Measurements from ENCODE around the gene BARHL1.

BARHL1 gene

DNA sequence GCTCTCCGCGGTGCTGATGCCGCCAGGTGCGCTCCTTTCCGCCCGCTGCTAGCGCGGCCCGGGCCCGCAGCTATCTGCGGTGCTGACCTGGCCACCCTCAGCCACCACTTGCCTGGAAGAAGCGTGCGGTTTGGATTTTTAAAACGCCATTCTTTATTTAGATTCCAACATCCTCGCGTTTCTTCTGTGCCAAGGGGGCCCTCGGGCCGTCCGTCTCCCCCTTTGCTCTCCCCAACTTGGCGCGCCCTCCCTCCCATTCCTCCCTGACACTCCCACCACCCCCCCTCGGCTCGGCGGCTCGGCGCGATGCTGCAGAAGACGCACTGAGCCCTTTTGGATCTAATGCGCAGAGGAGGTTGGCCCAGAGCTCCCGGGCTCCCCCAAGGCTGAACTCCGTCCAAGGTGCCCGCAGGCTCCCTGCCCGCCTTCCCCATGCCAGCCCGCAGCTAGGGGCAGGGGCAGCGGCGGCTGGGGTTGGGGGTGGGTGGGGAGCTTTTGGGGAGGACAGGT is at the start of gene BARHL1:
TSS of gene BARHL1 (plus strand) at position 331 of the 510 bp plus-strand sequence. CDS start 192 bp downstream, outside the sequence.
- DNase-seq, result no peak

- DNase-seq, result no peak
Observed at GRCh38 chr9:132534832-132535231, 47.6 kb upstream of the BARHL1 start.

GRCh38 chr9:132536124-132536523 is 46.3 kb upstream of the BARHL1 start:
- DNase-seq, result no peak

- DNase-seq, result no peak
Observed at GRCh38 chr9:132537352-132537751, 45.1 kb upstream of the BARHL1 start.

- DNase-seq, result no peak
Observed at GRCh38 chr9:132538071-132538470, 44.3 kb upstream of the BARHL1 start.

- no peak for DNase-seq
Observed at GRCh38 chr9:132539096-132539495, 43.3 kb upstream of the BARHL1 start.

DNA sequence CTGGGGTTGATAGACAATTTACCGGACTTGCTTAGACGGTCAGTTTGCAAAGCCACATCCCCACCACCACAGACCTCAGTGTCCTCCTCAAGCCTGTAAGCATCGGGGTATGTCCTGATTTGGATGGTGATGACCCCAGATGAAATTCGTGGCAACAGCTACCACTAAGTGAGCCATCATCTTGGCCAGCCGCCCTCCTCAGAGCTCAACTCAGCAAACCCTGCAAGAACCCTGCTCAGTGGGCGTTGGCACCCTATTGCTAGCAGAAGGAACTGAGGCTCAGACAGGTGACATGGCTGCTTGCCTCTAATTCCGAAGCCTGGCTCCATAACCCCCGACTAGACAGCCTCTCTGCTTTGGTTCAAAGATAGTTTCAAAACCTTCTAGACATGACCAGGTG is 41.4 kb upstream of the BARHL1 start:
- no peak for DNase-seq

DNA sequence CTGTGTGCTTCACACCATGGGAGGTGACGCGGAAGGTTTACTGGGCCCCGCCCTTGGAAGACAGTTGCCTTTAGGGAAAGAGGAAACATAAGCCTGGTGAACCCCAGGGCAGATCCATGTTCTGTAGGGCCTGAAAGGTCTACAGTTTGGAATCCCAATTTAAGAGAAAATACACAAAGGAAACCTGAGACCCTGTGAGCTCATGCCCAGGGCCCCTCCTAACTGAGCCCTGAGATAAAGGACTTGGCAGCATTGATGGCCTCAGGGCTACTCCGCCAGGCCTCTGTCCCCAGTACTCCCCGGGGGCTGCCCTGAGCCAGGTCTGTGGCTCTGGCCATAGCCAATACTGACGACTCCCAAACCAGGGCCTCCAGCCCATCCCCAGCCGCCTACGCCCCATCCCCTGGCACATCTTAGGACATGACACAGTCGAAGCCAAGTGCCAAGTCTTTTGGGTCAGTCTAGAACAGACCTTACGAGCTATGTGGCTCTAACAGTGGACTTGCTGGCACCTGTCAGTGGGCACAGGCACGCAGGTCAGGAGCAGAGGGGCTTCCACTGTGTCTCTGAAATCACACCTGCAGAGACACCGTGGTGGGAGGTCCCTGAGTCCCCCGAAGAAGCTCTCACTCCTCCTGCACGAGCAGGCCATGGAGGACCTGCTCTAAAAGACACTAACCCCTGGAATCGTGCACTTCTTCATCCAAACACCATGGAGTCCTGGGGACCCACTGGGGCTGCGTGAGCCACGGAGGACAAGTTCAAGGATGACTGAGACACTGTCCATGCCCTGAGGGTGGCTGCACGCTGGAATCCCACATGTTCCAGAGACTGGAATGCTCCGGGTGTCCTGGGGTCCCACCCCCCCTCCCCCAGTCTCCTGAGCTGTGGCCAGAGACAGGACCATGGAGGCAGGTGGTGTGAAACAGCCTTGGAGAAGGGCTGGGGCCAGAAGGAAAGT is 40.3 kb upstream of the BARHL1 start:
- no peak for DNase-seq

DNA sequence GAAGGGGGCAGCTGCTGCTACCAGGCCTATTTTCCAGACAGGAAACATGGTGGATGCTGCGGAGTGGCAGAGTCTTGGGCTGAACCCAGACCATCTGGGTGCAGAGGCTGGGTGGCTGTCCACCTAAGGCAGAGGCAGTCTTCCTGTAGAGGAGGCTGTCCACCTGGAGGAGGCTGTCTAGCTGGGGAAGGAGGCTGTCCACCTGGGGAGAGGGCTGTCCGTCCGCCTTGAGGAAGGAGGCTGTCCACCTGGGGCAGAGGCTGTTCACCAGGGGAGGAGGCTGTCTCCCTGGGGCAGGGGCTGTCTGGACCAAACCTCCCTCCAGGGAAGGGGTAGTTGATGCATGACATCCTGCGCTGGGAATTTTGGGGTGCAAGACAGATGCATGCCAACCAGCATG is 39.2 kb upstream of the BARHL1 start:
- no peak for DNase-seq

GRCh38 chr9:132543960-132544359 is 38.4 kb upstream of the BARHL1 start:
- DNase-seq, result no peak

GRCh38 chr9:132545578-132545977 is 36.8 kb upstream of the BARHL1 start:
- DNase-seq, result no peak

GRCh38 chr9:132546148-132547051 is 36.0 kb upstream of the BARHL1 start:
- DNase-seq, result no peak

DNA sequence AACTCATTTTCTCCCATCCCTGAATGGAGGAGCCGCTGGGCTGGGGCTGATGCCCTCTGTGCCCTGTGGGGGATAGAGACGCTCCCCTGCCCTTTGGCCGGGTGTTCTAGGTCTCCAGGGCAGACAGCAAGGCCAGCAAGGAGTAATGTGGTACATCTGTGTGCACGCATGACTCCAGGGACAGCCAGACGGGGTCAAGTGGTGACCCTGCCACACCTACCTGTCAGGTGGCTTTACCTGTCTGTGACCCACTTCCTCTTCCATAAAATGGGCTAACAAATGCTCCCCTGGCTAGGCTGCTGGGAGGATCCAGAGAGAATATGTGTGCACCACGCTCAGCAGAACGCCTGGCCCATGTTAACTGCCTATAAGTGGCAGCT is 35.4 kb upstream of the BARHL1 start:
- DNase-seq, result no peak

DNA sequence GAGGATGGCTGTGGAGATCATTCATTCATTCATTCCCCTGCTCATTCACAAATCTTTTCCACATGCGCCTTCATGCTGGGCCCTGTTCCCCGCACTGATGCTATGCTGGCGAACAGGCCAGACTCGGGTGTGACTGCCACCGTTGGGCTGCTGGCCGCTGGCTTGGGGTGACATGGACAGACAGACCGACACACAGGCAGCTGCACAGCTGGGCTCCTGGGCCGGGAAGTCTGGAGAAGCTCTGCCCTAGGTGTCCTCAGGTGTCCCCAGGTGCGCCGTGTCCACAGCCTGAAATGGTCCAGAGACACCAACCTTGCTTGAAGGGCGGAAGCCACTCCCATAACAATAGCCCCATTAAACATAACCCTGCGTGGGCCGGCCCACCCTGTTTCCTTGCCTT is 35.0 kb upstream of the BARHL1 start:
- DNase-seq, result no peak

DNA sequence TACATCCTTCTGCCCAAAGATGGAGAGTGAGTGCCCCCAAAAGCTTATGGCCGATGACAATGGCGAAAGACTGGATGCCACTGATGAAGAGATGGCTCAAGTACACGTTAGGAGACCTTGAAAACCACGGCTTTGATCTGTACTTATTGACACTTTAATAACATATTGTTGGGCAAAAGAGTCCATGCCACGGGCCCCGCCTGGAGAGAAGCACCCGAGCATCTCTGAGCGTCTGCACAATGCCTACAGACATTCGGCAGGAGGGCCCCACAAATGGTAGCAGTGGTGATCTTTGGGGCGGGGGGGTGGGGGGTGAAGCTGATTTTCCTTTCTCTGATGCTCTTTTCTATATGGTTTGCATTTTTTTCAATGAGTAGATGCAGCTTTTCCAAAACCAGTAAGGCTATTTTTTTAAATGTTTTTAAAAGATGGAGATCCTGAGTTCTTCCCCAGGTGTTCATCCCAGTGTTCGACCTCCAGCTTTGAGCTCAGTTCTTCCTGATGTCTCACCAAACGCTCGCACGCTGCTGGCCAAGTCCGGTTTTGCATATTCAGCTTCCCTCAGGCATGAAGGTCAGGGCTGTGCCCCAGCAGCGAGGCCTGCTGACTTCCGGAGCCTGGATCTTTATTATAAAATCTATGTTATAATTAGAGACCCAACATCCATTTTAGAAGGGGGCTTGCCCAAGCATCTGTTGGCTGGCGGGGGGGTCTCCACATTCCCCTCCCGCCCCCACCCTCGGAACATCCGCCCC is 34.3 kb upstream of the BARHL1 start:
- no peak for DNase-seq

DNA sequence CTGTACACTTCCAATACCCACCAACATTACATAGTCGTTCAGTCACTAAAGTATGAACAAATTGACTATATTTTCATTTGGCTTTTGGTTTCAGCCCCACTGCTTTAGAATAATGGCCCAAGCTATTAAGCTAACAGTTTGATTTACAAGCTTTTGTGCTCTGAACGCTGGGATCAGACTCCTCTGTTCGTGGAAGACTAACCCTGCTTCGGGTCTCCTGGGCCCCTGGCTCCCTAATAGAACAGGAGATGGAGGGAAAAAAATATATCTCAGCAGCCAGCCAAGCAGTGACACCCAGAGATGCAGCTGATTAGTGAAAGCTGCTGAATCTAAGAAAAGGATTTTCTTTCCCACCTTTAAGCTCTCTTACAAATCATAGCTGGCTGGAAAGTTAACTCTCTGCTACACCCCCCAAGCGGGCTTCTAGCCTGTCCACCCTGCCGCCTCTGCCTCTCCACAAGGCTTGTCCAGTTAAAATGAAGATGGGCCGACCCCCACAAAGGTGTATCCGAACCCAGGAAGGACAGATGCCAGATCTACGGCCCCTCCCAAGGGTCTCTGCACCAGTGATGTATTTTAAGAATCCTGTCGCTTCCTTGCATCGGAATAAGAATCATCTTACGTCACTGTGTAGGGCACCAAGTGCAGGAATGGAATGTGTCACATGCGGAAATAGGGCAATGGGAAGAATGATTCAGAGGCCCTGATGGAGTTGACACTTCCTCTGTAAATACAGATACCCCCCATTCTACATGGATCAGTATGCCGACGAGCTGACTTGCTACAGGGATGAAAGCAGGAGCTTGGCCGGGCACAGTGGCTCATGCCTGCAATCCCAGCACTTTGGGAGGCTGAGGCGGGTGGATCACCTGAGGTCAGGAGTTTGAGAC is 33.4 kb upstream of the BARHL1 start:
- DNase-seq, result no peak

DNA sequence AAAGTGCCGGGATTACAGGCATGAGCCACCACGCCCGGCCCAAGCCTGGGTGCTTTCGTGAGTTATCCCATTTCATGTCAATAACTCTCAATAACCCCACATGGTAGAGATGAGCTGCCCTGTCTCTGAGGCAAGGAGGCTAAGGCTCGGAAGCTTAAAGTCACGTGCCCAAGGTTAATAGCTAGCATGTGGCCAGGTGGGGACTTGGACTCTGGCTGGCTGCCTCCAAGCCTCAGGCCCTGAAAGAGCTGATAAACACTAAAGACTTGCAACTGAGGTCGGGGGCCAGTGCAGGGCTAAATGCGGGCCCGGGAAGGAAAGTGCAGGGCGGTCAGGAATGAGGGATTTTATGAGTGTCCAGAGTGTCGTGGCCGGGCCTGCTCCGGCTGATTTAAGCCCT is 30.9 kb upstream of the BARHL1 start:
- DNase-seq, result no peak

GRCh38 chr9:132552041-132552440 is 30.4 kb upstream of the BARHL1 start:
- DNase-seq, result no peak

DNA sequence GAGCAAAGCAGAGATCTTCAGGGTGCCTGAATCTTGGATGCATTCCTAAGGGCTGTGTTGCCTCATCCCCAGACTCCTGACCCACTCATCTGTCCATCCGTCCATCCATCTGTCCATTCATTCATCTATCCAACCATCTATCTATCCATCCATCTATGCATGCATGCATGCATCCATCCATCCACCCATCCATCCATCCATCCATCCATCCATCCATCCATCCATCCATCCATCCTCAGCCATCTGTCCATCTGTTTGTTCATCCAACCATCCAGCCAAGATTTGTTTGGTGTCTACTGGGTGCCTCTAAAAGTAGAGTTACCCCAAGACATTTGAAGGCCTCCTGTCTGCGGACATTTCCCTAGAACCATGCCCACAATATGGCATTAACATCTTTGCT is 27.7 kb upstream of the BARHL1 start:
- DNase-seq, result no peak

DNA sequence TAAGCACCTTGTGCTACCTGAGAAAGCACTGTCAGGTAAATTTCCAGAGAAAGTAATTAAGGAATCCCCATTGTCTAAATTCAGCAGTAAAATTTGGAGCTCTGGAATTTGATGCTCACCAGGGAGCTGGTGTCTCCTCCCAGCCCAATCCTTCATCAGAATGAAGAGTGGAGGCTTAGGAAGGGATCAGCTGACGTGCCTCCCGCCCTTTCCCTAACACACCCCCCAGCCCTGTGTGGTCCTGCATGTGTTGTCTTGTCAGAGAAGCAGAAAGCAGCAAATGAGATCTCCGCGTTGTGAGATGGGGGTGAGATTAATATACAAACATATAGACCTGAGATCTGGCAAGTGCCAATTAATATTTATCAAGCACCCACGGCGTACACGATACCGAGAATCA is 26.9 kb upstream of the BARHL1 start:
- DNase-seq, result no peak

DNA sequence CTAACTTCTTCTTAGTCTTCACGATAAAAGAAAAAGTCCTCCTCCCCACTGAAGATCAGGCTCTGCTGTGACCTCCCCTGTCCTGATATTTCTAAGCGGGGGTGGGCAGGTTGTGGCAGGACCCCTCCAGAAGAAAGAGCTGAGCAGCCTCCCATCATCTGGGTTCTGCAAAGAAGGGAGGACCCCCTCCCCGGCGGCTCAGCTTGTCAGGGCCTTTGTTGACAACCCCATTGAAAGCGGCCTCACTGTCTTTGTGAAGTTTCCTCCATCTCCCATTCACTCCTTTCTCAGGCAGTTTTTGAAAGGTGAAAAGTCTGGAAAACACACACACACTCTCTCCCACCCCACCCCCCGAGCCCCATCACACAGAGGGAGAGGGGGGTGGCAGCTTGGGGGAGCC is 26.2 kb upstream of the BARHL1 start:
- DNase-seq, result no peak

GRCh38 chr9:132556714-132557113 is 25.7 kb upstream of the BARHL1 start:
- DNase-seq, result no peak
